ENCODE measurements around the gene MORN1. TPM values are rescaled to one million over a fixed set of nuclear protein-coding genes. Genes with fewer than 3 reads are reported as not detected.

Gene MORN1
- total and polyA plus RNA-seq, 9 of the 15 experiments (the other 6 are each of a cell fraction or from before 2014, with no cell fraction given) = 0.24 to 9.3 (median 4.2) TPM

- no peak for TF ChIP-seq ZHX1 (conservative IDR thresholded peaks at IDR 0.05; ENCODE audit: low read length)
- no peak for TF ChIP-seq MEIS2 (IDR thresholded peaks at IDR 0.05; ENCODE audit: partially characterized antibody)
- no peak for TF ChIP-seq SNIP1 (IDR thresholded peaks at IDR 0.05; ENCODE audit: low read depth)
- no peak for TF ChIP-seq DDX20 (tag; IDR thresholded peaks at IDR 0.05; ENCODE audit: low read depth)
- no peak for TF ChIP-seq E2F4 (CRISPR knock-in tag; IDR thresholded peaks at IDR 0.05; ENCODE audit: low read depth)
- no peak for TF ChIP-seq ZBED1 (IDR thresholded peaks at IDR 0.05)
- TF ChIP-seq XRCC3 (IDR thresholded peaks at IDR 0.05) = no peak
- TF ChIP-seq UBTF (IDR thresholded peaks at IDR 0.05; ENCODE audit: borderline replicate concordance in 1 of 2, low read depth in 2 of 2, low read length in 2 of 2) = no peak
- no peak for TF ChIP-seq U2AF2 (optimal IDR thresholded peaks at IDR 0.05; ENCODE audit: low read depth, low read length)
- TF ChIP-seq HMG20B (CRISPR knock-in tag; IDR thresholded peaks at IDR 0.05) = no peak
- TF ChIP-seq RB1 (IDR thresholded peaks at IDR 0.05; ENCODE audit: low read depth) = no peak
- TF ChIP-seq ZNF668 (CRISPR knock-in tag; IDR thresholded peaks at IDR 0.05) = no peak
These were observed 40.2 kb upstream of the MORN1 start (continued) for GRCh38 chr1:2431518-2431917.

Measured in K562 (cell line).